Spinal cord (tissue), 10 donors: ENCODE measurements around the gene KDR. TPM values are rescaled to one million over a fixed set of nuclear protein-coding genes. Genes with fewer than 3 reads are reported as not detected.

Experiments used
- DNase-seq, 6 donors: peaks; one replicate each; pipeline versions ENCODE4 v3.0.0 to v3.0.0-alpha.2; 2013 to 2015; ENCODE audit warnings: low spot score in 6 of 6, low read depth in 4 of 6
- H3K27ac ChIP-seq: one replicate; pipeline ENCODE4 v1.5.1; 2013; ENCODE audit warnings: low read depth, low read length, control low read depth
- H3K27me3 ChIP-seq: one replicate; pipeline ENCODE4 v1.6.1; 2013; ENCODE audit warnings: low read length; ENCODE audit not compliant: control insufficient read depth, insufficient read depth
- H3K36me3 ChIP-seq: one replicate; pipeline ENCODE4 v1.6.1; 2013; ENCODE audit warnings: low read length; ENCODE audit not compliant: control insufficient read depth, insufficient read depth
- H3K4me1 ChIP-seq: one replicate; pipeline ENCODE4 v1.6.1; 2013; ENCODE audit warnings: low read length; ENCODE audit not compliant: control insufficient read depth, insufficient read depth
- H3K4me3 ChIP-seq: one replicate; pipeline ENCODE4 v1.5.1; 2013; ENCODE audit warnings: low read depth, low read length, control low read depth
- H3K9me3 ChIP-seq: one replicate; pipeline ENCODE4 v1.6.1; 2013; ENCODE audit warnings: low read length; ENCODE audit not compliant: control insufficient read depth, insufficient read depth
- WGBS: methylation state at CpG from one replicate; pipeline ENCODE4 v1.1.5; 2013; ENCODE audit warnings: missing lambda C conversion rate; ENCODE audit not compliant: insufficient coverage; 5-methylcytosine and 5-hydroxymethylcytosine counted together
- polyA plus RNA-seq, 2 donors: library from polyadenylated mRNA; unstranded; fragments of 120-200 nt; gene quantifications; one replicate each; pipeline ENCODE4 v1.2.1, GENCODE V29; 2013; ENCODE audit not compliant: insufficient read length in 2 of 2
- total RNA-seq, 2 donors: library from RNA; depleted of rRNA in 1 of 2; stranded (reverse); fragments of 120-200 nt in 1 of 2; fragments of >200 nt in 1 of 2; gene quantifications; one replicate each; pipeline versions ENCODE4 v1.2.3 to v1.2.4, GENCODE V29; 2013 to 2014
- donor health status: healthy.

The KDR gene
- total and polyA plus RNA-seq, 4 donors = 29.1 to 217 (median 57.4) TPM

GRCh38 chr4:55125763-55126541, 557 bp upstream of the KDR start:
- Histone ChIP-seq H3K27ac (no peak overlapping the region), H3K9me3 (no peaks in the 10 kb centered on the region), H3K36me3 (no peaks in the 10 kb centered on the region), H3K4me1 (peaks cover 18% of the 10 kb centered on the region), H3K4me3 (peak overlapping the region; percentile 39), H3K27me3 (peaks cover 23% of the 10 kb centered on the region)
- WGBS = 4% methylated on average over 30 of the region's 32 CpGs
- DNase-seq = peak in 2 of 6 donors; percentile 33 to 44

- peaks cover 18% of the 10 kb centered on the region for H3K4me1 ChIP-seq
- peak in 1 of 6 donors; percentile 3 for DNase-seq
- no peaks in the 10 kb centered on the region for H3K9me3 ChIP-seq
- H3K27ac ChIP-seq = no peak overlapping the region
- no peaks in the 10 kb centered on the region for H3K36me3 ChIP-seq
- 10% methylated on average over 31 of the region's 34 CpGs for WGBS
- peak overlapping the region; percentile 39 for H3K4me3 ChIP-seq
- peaks cover 23% of the 10 kb centered on the region for H3K27me3 ChIP-seq
Observed at GRCh38 chr4:55124322-55125076, 896 bp downstream of the KDR start.

GRCh38 chr4:55123791-55124190, 1.6 kb downstream of the KDR start:
- WGBS = 75% methylated on average over 5 of the region's 6 CpGs
- H3K27me3 ChIP-seq = peaks cover 23% of the 10 kb centered on the region
- H3K9me3 ChIP-seq = no peaks in the 10 kb centered on the region

GRCh38 chr4:55122235-55122634, 3.2 kb downstream of the KDR start:
- peaks cover 23% of the 10 kb centered on the region for H3K27me3 ChIP-seq
- WGBS = no CpG with 5 or more reads among the region's 2 CpGs
- H3K4me1 ChIP-seq = peaks cover 18% of the 10 kb centered on the region
- no peak overlapping the region for H3K4me3 ChIP-seq
- no peaks in the 10 kb centered on the region for H3K36me3 ChIP-seq
- no peak overlapping the region for H3K27ac ChIP-seq
- no peaks in the 10 kb centered on the region for H3K9me3 ChIP-seq
- DNase-seq = no peak

More at GRCh38 chr4:55123791-55124190, 1.6 kb downstream of the KDR start:
- peak overlapping the region; percentile 39 for H3K4me3 ChIP-seq
- no peaks in the 10 kb centered on the region for H3K36me3 ChIP-seq
- H3K27ac ChIP-seq = no peak overlapping the region
- peaks cover 18% of the 10 kb centered on the region for H3K4me1 ChIP-seq
- DNase-seq = no peak

GRCh38 chr4:55121246-55121645, 4.1 kb downstream of the KDR start:
- 86% methylated on average over 1 of the region's 4 CpGs for WGBS
- Histone ChIP-seq H3K27me3 (peaks cover 23% of the 10 kb centered on the region), H3K9me3 (no peaks in the 10 kb centered on the region), H3K36me3 (no peaks in the 10 kb centered on the region), H3K4me3 (no peak overlapping the region), H3K4me1 (peaks cover 18% of the 10 kb centered on the region), H3K27ac (no peak overlapping the region)
- DNase-seq = peak in 1 of 6 donors; percentile 3

- Histone ChIP-seq H3K4me1 (no peaks in the 10 kb centered on the region), H3K27me3 (no peaks in the 10 kb centered on the region), H3K36me3 (no peaks in the 10 kb centered on the region), H3K9me3 (no peaks in the 10 kb centered on the region), H3K4me3 (no peak overlapping the region), H3K27ac (no peak overlapping the region)
- 62% methylated on average over 3 of the region's 6 CpGs for whole genome bisulfite sequencing
- no peak for DNase-seq
Observed at GRCh38 chr4:55118397-55118796, 7.0 kb downstream of the KDR start.

- no peak for DNase-seq
- Histone ChIP-seq H3K9me3 (no peaks in the 10 kb centered on the region), H3K36me3 (no peaks in the 10 kb centered on the region), H3K27me3 (no peaks in the 10 kb centered on the region), H3K4me1 (no peaks in the 10 kb centered on the region), H3K4me3 (no peak overlapping the region), H3K27ac (no peak overlapping the region)
- no CpG with 5 or more reads among the region's 1 CpG for WGBS
Observed at GRCh38 chr4:55117511-55117910, 7.9 kb downstream of the KDR start.

GRCh38 chr4:55116450-55116849, 8.9 kb downstream of the KDR start:
- 80% methylated on average over 1 of the region's 1 CpG for WGBS
- peak in 1 of 6 donors; percentile 44 for DNase-seq
- Histone ChIP-seq H3K36me3 (no peaks in the 10 kb centered on the region), H3K9me3 (no peaks in the 10 kb centered on the region), H3K4me3 (no peak overlapping the region), H3K4me1 (no peaks in the 10 kb centered on the region), H3K27me3 (no peaks in the 10 kb centered on the region), H3K27ac (no peak overlapping the region)

GRCh38 chr4:55111601-55112000, 13.8 kb downstream of the KDR start:
- Histone ChIP-seq H3K27ac (no peak overlapping the region), H3K27me3 (no peaks in the 10 kb centered on the region), H3K4me1 (no peaks in the 10 kb centered on the region), H3K4me3 (no peak overlapping the region), H3K36me3 (no peaks in the 10 kb centered on the region), H3K9me3 (no peaks in the 10 kb centered on the region)
- no CpG with 5 or more reads among the region's 1 CpG for WGBS
- no peak for DNase-seq
